Epithelial cell of prostate (primary cell): ENCODE results near the gene MXD3.

Experiments used
- DNase-seq: peaks from one replicate; pipeline ENCODE4 v3.0.0-alpha.2; 2011; ENCODE audit warnings: low read depth, low spot score
- H3K27ac ChIP-seq: fragments of 450-650 bp; 2 replicates; pipeline ENCODE4 v1.5.1; 2017; ENCODE audit warnings: mild to moderate bottlenecking

MXD3 gene

GRCh38 chr5:177327539-177328522, 16.1 kb upstream of the MXD3 start:
- H3K27ac ChIP-seq: no peak overlapping the region
- no peak for DNase-seq

GRCh38 chr5:177325868-177326381, 14.2 kb upstream of the MXD3 start:
- H3K27ac ChIP-seq: no peak overlapping the region
- no peak for DNase-seq

- no peak for DNase-seq
- H3K27ac ChIP-seq: no peak overlapping the region
These were observed 9.2 kb upstream of the MXD3 start for GRCh38 chr5:177320879-177321278.

GRCh38 chr5:177319913-177320588, 8.4 kb upstream of the MXD3 start:
- DNase-seq: no peak

GRCh38 chr5:177317959-177318377, 6.3 kb upstream of the MXD3 start:
- DNase-seq: no peak
- H3K27ac ChIP-seq: no peak overlapping the region

More at GRCh38 chr5:177319913-177320588, 8.4 kb upstream of the MXD3 start:
- H3K27ac ChIP-seq: no peak overlapping the region

GRCh38 chr5:177316005-177316404, 4.3 kb upstream of the MXD3 start:
- DNase-seq: no peak
- no peak overlapping the region for H3K27ac ChIP-seq

- no peak for DNase-seq
- H3K27ac ChIP-seq: no peak overlapping the region
These were observed 3.7 kb upstream of the MXD3 start for GRCh38 chr5:177315411-177315810.

- no peak overlapping the region for H3K27ac ChIP-seq
- no peak for DNase-seq
These were observed 3.0 kb upstream of the MXD3 start for GRCh38 chr5:177314376-177315342.

- no peak for DNase-seq
- H3K27ac ChIP-seq: no peak overlapping the region
These were observed 2.0 kb upstream of the MXD3 start for GRCh38 chr5:177313561-177314259.

GRCh38 chr5:177312649-177313181, 1.0 kb upstream of the MXD3 start:
- no peak overlapping the region for H3K27ac ChIP-seq
- no peak for DNase-seq

GRCh38 chr5:177311392-177311722, 341 bp downstream of the MXD3 start:
- DNase-seq: no peak
- no peak overlapping the region for H3K27ac ChIP-seq

- no peak for DNase-seq
- no peak overlapping the region for H3K27ac ChIP-seq
These were observed 824 bp downstream of the MXD3 start for GRCh38 chr5:177310757-177311391.

- H3K27ac ChIP-seq: no peak overlapping the region
- no peak for DNase-seq
These were observed 1.4 kb downstream of the MXD3 start for GRCh38 chr5:177310332-177310731.

GRCh38 chr5:177309351-177310191, 2.1 kb downstream of the MXD3 start:
- DNase-seq: no peak
- no peak overlapping the region for H3K27ac ChIP-seq

GRCh38 chr5:177308740-177309139, 3.0 kb downstream of the MXD3 start:
- no peak overlapping the region for H3K27ac ChIP-seq
- DNase-seq: no peak

- no peak overlapping the region for H3K27ac ChIP-seq
- no peak for DNase-seq
These were observed 3.9 kb downstream of the MXD3 start for GRCh38 chr5:177307544-177308363.
